Measurements from ENCODE around the gene ZNF12. TPM values are rescaled to one million over a fixed set of nuclear protein-coding genes. Genes with fewer than 3 reads are reported as not detected.
A peak's percentile ranks its signal among the peaks of the same experiment; 100 is the strongest.

Gene ZNF12
- polyA plus RNA-seq, 3 donors = 4.9 to 8.1 (median 5.7) TPM

DNA sequence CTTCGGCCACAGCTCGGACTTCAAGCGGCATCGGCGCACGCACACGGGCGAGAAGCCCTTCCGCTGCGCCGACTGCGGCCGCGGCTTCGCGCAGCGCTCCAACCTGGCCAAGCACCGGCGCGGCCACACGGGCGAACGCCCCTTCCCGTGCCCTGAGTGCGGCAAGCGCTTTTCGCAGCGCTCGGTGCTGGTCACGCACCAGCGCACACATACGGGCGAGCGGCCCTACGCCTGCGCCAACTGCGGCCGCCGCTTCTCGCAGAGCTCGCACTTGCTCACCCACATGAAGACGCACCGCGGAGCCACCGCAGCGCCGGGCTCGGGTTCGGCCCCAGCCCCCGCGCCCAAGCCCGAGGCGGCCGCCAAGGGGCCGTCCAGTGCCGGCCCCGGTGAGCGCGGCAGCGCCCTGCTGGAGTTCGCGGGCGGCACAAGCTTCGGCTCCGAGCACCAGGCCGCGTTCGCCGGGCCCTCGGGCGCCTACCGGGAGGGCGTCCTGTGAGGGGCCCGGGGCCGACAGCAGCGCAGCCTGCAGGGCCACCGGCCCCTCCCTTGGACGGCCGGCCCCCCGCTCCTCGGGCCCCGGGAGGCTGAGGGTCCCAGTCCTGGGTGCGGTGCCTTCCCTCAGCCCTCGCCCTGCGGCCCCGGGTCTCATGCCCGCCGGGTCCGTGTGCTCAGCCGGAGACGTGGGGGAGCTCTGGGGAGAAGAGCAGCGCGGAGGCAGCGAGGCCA, 52.5 kb downstream of the ZNF12 start:
- intact Hi-C loops (cut with micrococcal nuclease) = no loop called here
- no peak overlapping the region for H3K4me3 ChIP-seq (replicated peaks in 1 of 3; ENCODE audit: low read depth in 2 of 3, low read length in 3 of 3)
- no peak overlapping the region for H2AFZ ChIP-seq (ENCODE audit: insufficient read depth, low read depth, low read length, poor library complexity, severe bottlenecking)
- H3K27me3 Mint-ChIP-seq (ENCODE audit: low read depth in 3 of 3) = peaks cover 2 to 6% (median 3%) of the 10 kb centered on the region in 3 donors
- H3K27ac Mint-ChIP-seq = no peak overlapping the region
- H3K4me3 Mint-ChIP-seq = no peak overlapping the region
- no peak overlapping the region for H3K4me2 ChIP-seq (replicated peaks; ENCODE audit: extremely low read depth, low read length, poor library complexity, severe bottlenecking)
- H3K36me3 ChIP-seq (replicated peaks in 1 of 2; ENCODE audit: control insufficient read depth in 1 of 2, insufficient read depth in 2 of 2, low read length in 2 of 2) = peaks cover 42 to 57% of the 10 kb centered on the region in 2 donors
- H3K79me2 ChIP-seq (ENCODE audit: insufficient read depth, low read length) = no peaks in the 10 kb centered on the region
- 98% methylated on average over 83 of the region's 94 CpGs for WGBS (ENCODE audit: insufficient coverage)
- peaks cover 28 to 44% (median 40%) of the 10 kb centered on the region in 7 donors for H3K9me3 Mint-ChIP-seq
- no peak overlapping the region for H3K9ac ChIP-seq (ENCODE audit: insufficient read depth, low read length, poor library complexity, severe bottlenecking)
- H3K9me3 ChIP-seq (replicated peaks in 1 of 2; ENCODE audit: control insufficient read depth in 1 of 2, insufficient read depth in 1 of 2, low read length in 2 of 2) = peaks cover 38 to 42% of the 10 kb centered on the region in 2 donors
- H3K4me1 Mint-ChIP-seq = peaks cover 3% of the 10 kb centered on the region
- TF ChIP-seq, protein P1, sequence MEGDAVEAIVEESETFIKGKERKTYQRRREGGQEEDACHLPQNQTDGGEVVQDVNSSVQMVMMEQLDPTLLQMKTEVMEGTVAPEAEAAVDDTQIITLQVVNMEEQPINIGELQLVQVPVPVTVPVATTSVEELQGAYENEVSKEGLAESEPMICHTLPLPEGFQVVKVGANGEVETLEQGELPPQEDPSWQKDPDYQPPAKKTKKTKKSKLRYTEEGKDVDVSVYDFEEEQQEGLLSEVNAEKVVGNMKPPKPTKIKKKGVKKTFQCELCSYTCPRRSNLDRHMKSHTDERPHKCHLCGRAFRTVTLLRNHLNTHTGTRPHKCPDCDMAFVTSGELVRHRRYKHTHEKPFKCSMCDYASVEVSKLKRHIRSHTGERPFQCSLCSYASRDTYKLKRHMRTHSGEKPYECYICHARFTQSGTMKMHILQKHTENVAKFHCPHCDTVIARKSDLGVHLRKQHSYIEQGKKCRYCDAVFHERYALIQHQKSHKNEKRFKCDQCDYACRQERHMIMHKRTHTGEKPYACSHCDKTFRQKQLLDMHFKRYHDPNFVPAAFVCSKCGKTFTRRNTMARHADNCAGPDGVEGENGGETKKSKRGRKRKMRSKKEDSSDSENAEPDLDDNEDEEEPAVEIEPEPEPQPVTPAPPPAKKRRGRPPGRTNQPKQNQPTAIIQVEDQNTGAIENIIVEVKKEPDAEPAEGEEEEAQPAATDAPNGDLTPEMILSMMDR (IDR thresholded peaks at IDR 0.05) = no peak
- no peaks in the 10 kb centered on the region for H3K4me1 ChIP-seq (ENCODE audit: control insufficient read depth in 1 of 2, insufficient read depth in 2 of 2, low read length in 2 of 2)
- DNase-seq = peak in 1 of 3 donors; percentile 0
- peaks cover 19% of the 10 kb centered on the region for H4K20me1 ChIP-seq (ENCODE audit: insufficient read depth, low read length)
- H3K27ac ChIP-seq (ENCODE audit: low read depth in 1 of 2, low read length in 2 of 2) = no peak overlapping the region
- H3K36me3 Mint-ChIP-seq = peaks cover 39 to 48% of the 10 kb centered on the region in 2 donors
- no peaks in the 10 kb centered on the region for H3K27me3 ChIP-seq (ENCODE audit: control insufficient read depth in 2 of 2, insufficient read depth in 2 of 2, low read length in 2 of 2)

DNA sequence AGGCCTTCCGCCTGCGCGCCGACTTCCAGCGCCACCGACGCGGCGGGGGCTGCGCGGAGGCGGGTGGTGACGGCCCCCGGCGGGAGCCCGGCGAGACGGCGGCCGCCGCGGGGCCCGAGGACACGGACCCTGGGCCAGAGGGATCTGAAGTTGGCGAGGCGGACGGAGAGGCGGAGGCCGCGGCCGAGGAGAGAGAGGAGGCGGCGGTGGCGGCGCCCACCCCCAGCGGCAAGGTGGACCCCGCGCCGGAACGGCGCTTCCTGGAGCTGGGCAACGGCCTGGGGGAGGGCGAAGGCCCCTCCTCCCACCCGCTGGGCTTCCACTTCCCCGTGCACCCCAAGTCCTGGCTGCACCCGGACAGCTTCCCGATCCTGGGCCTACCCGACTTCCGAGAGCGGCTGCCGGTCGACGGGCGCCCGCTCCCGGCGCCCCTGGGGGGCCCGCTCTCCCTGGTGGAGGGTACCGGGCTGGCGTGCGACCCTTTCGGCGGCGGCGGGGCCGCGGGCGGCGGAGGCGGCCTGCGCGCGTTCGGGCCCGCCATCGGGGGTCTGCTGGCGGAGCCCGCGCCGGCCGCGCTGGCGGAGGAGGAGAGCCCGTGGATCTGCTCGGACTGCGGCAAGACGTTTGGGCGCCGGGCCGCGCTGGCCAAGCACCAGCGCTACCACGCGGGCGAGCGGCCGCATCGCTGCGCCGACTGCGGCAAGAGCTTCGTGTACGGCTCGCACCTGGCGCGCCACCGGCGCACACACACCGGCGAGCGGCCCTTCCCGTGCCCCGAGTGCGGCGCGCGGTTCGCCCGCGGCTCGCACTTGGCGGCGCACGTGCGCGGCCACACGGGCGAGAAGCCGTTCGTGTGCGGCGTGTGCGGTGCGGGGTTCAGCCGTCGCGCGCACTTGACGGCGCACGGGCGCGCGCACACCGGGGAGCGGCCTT, 53.4 kb downstream of the ZNF12 start:
- Mint-ChIP-seq H3K36me3 (peaks cover 49 to 57% of the 10 kb centered on the region in 2 donors), H3K4me3 (no peak overlapping the region), H3K4me1 (no peaks in the 10 kb centered on the region), H3K27ac (no peak overlapping the region), H3K27me3 (ENCODE audit: low read depth in 3 of 3) (peaks cover 0 to 3% (median 0%) of the 10 kb centered on the region in 3 donors), H3K9me3 (peaks cover 30 to 52% (median 47%) of the 10 kb centered on the region in 7 donors)
- Histone ChIP-seq H3K4me1 (ENCODE audit: control insufficient read depth in 1 of 2, insufficient read depth in 2 of 2, low read length in 2 of 2) (no peaks in the 10 kb centered on the region), H4K20me1 (ENCODE audit: insufficient read depth, low read length) (peaks cover 29% of the 10 kb centered on the region), H2AFZ (ENCODE audit: insufficient read depth, low read depth, low read length, poor library complexity, severe bottlenecking) (no peak overlapping the region), H3K9me3 (replicated peaks in 1 of 2; ENCODE audit: control insufficient read depth in 1 of 2, insufficient read depth in 1 of 2, low read length in 2 of 2) (peaks cover 38 to 52% of the 10 kb centered on the region in 2 donors), H3K4me3 (replicated peaks in 1 of 3; ENCODE audit: low read depth in 2 of 3, low read length in 3 of 3) (no peak overlapping the region), H3K9ac (ENCODE audit: insufficient read depth, low read length, poor library complexity, severe bottlenecking) (no peak overlapping the region), H3K27me3 (ENCODE audit: control insufficient read depth in 2 of 2, insufficient read depth in 2 of 2, low read length in 2 of 2) (no peaks in the 10 kb centered on the region), H3K4me2 (replicated peaks; ENCODE audit: extremely low read depth, low read length, poor library complexity, severe bottlenecking) (no peak overlapping the region), H3K36me3 (replicated peaks in 1 of 2; ENCODE audit: control insufficient read depth in 1 of 2, insufficient read depth in 2 of 2, low read length in 2 of 2) (peaks cover 51 to 66% of the 10 kb centered on the region in 2 donors), H3K79me2 (ENCODE audit: insufficient read depth, low read length) (peaks cover 2% of the 10 kb centered on the region), H3K27ac (ENCODE audit: low read depth in 1 of 2, low read length in 2 of 2) (no peak overlapping the region)
- intact Hi-C loops (cut with micrococcal nuclease) = no loop called here
- WGBS (ENCODE audit: insufficient coverage) = 98% methylated on average over 143 of the region's 146 CpGs
- TF ChIP-seq, protein P1 (IDR thresholded peaks at IDR 0.05) = no peak
- DNase-seq = peak in 1 of 3 donors; percentile 1

Measured in CD14-positive monocyte (primary cell).